CD14-positive monocyte (primary cell): ENCODE results near the gene HOXD11. TPM values are rescaled to one million over a fixed set of nuclear protein-coding genes. Genes with fewer than 3 reads are reported as not detected.

ENCODE experiments used
- DNase-seq, 3 donors: peaks; one replicate each; pipeline ENCODE4 v3.0.0-alpha.2; 2011 to 2022
- H2AFZ ChIP-seq: 2 replicates; pipeline ENCODE4 v1.6.0; 2012; ENCODE audit warnings: mild to moderate bottlenecking, low read depth, low read length, inconsistent platforms; ENCODE audit not compliant: insufficient read depth, poor library complexity, severe bottlenecking
- H3K27ac ChIP-seq, 2 donors: 1 replicate in 1 of 2; 2 replicates in 1 of 2; pipeline ENCODE4 v1.5.1; 2012 to 2013; ENCODE audit warnings: low read length in 2 of 2, control low read depth in 1 of 2, inconsistent platforms in 1 of 2, low read depth in 1 of 2, mild to moderate bottlenecking in 1 of 2
- H3K27me3 ChIP-seq, 2 donors: one replicate each; pipeline versions ENCODE4 v1.6.0 to v1.6.1; 2011 to 2013; ENCODE audit warnings: low read length in 2 of 2; ENCODE audit not compliant: control insufficient read depth in 2 of 2, insufficient read depth in 2 of 2
- H3K36me3 ChIP-seq, 2 donors: replicated peaks in 1 of 2; 1 replicate in 1 of 2; 2 replicates in 1 of 2; pipeline versions ENCODE4 v1.5.1 to v1.6.1; 2012 to 2013; ENCODE audit warnings: low read length in 2 of 2, control low read depth in 1 of 2, inconsistent platforms in 1 of 2, mild to moderate bottlenecking in 1 of 2; ENCODE audit not compliant: insufficient read depth in 2 of 2, control insufficient read depth in 1 of 2
- H3K4me1 ChIP-seq, 2 donors: 1 replicate in 1 of 2; 2 replicates in 1 of 2; pipeline versions ENCODE4 v1.5.1 to v1.6.1; 2012 to 2013; ENCODE audit warnings: low read length in 2 of 2, control low read depth in 1 of 2, inconsistent platforms in 1 of 2, mild to moderate bottlenecking in 1 of 2, moderate library complexity in 1 of 2; ENCODE audit not compliant: insufficient read depth in 2 of 2, control insufficient read depth in 1 of 2
- H3K4me2 ChIP-seq: replicated peaks from 2 replicates; pipeline ENCODE3; 2012; ENCODE audit warnings: low read length, moderate library complexity, mild to moderate bottlenecking; ENCODE audit not compliant: poor library complexity, severe bottlenecking; ENCODE audit errors: extremely low read depth
- H3K4me3 ChIP-seq, 3 experiments: fragments of 200-600 bp in 1 of 3; sonication (generic) in 1 of 3; replicated peaks in 1 of 3; 1 replicate in 2 of 3; 2 replicates in 1 of 3; pipeline ENCODE4 v1.5.1; 2011 to 2013; ENCODE audit warnings: low read length in 3 of 3, mild to moderate bottlenecking in 3 of 3, control low read depth in 2 of 3, low read depth in 2 of 3, inconsistent platforms in 1 of 3, moderate library complexity in 1 of 3
- H3K79me2 ChIP-seq: 2 replicates; pipeline ENCODE4 v1.6.0; 2012; ENCODE audit warnings: mild to moderate bottlenecking, control low read depth, inconsistent platforms, low read length, moderate library complexity; ENCODE audit not compliant: insufficient read depth
- H3K9ac ChIP-seq: 2 replicates; pipeline ENCODE4 v1.6.0; 2017; ENCODE audit warnings: low read length, mild to moderate bottlenecking; ENCODE audit not compliant: insufficient read depth, poor library complexity, severe bottlenecking
- H3K9me3 ChIP-seq, 2 donors: replicated peaks in 1 of 2; 1 replicate in 1 of 2; 2 replicates in 1 of 2; pipeline versions ENCODE4 v1.5.1 to v1.6.1; 2012 to 2013; ENCODE audit warnings: low read length in 2 of 2, control low read depth in 1 of 2; ENCODE audit not compliant: control insufficient read depth in 1 of 2, insufficient read depth in 1 of 2
- H4K20me1 ChIP-seq: 2 replicates; pipeline ENCODE4 v1.6.0; 2012; ENCODE audit warnings: mild to moderate bottlenecking, low read length, control low read depth, moderate library complexity; ENCODE audit not compliant: insufficient read depth
- H3K27ac Mint-ChIP-seq, 7 donors: one replicate each; pipeline ENCODE4 v1.8.0; 2020; ENCODE audit warnings: mild to moderate bottlenecking in 7 of 7, mixed read lengths in 7 of 7, moderate library complexity in 6 of 7, inconsistent platforms in 2 of 7
- H3K27me3 Mint-ChIP-seq, 3 donors: one replicate each; pipeline ENCODE4 v1.8.0; 2021 to 2022; ENCODE audit warnings: low read depth in 3 of 3, mild to moderate bottlenecking in 3 of 3, mixed read lengths in 3 of 3, moderate library complexity in 3 of 3, inconsistent platforms in 1 of 3
- H3K36me3 Mint-ChIP-seq, 2 donors: one replicate each; pipeline ENCODE4 v1.8.0; 2020; ENCODE audit warnings: mixed read lengths in 2 of 2, inconsistent platforms in 1 of 2, mild to moderate bottlenecking in 1 of 2
- H3K4me1 Mint-ChIP-seq: one replicate; pipeline ENCODE4 v1.8.0; 2020; ENCODE audit warnings: mild to moderate bottlenecking, mixed read lengths
- H3K4me3 Mint-ChIP-seq, 2 donors: one replicate each; pipeline ENCODE4 v1.8.0; 2020; ENCODE audit warnings: mild to moderate bottlenecking in 2 of 2, mixed read lengths in 2 of 2, moderate library complexity in 1 of 2
- H3K9me3 Mint-ChIP-seq, 7 donors: one replicate each; pipeline ENCODE4 v1.8.0; 2020 to 2022; ENCODE audit warnings: mixed read lengths in 7 of 7, mild to moderate bottlenecking in 6 of 7, moderate library complexity in 6 of 7, inconsistent platforms in 2 of 7
- WGBS: methylation state at CpG from one replicate; pipeline ENCODE4 v1.1.5; 2013; ENCODE audit warnings: missing lambda C conversion rate; ENCODE audit not compliant: insufficient coverage; 5-methylcytosine and 5-hydroxymethylcytosine counted together
- intact Hi-C, 2 donors: fragments of 100-400 bp; cut with micrococcal nuclease; formaldehyde crosslinking; loops; one replicate each; pipeline versions ENCODE4 v1.15.0 to v1.15.1; 2023
- polyA plus RNA-seq, 3 donors: library from polyadenylated mRNA; depleted of rRNA in 1 of 3; unstranded in 2 of 3; stranded (reverse) in 1 of 3; fragments of 300-500 nt in 2 of 3; fragments of >200 nt in 1 of 3; fragmentation: Illumina TruSeq in 2 of 3; gene quantifications; 1 replicate in 2 of 3; 2 replicates in 1 of 3; pipeline ENCODE4 v1.2.3, GENCODE V29; 2012 to 2021
- TF ChIP-seq, protein P1 (sequence below): fragments of 200-600 bp; IDR thresholded peaks from one replicate; pipeline ENCODE4 v1.8.0; 2022; ENCODE audit warnings: antibody characterized with exemption, mild to moderate bottlenecking

Gene HOXD11
- polyA plus RNA-seq, 3 donors = not detected

DNA sequence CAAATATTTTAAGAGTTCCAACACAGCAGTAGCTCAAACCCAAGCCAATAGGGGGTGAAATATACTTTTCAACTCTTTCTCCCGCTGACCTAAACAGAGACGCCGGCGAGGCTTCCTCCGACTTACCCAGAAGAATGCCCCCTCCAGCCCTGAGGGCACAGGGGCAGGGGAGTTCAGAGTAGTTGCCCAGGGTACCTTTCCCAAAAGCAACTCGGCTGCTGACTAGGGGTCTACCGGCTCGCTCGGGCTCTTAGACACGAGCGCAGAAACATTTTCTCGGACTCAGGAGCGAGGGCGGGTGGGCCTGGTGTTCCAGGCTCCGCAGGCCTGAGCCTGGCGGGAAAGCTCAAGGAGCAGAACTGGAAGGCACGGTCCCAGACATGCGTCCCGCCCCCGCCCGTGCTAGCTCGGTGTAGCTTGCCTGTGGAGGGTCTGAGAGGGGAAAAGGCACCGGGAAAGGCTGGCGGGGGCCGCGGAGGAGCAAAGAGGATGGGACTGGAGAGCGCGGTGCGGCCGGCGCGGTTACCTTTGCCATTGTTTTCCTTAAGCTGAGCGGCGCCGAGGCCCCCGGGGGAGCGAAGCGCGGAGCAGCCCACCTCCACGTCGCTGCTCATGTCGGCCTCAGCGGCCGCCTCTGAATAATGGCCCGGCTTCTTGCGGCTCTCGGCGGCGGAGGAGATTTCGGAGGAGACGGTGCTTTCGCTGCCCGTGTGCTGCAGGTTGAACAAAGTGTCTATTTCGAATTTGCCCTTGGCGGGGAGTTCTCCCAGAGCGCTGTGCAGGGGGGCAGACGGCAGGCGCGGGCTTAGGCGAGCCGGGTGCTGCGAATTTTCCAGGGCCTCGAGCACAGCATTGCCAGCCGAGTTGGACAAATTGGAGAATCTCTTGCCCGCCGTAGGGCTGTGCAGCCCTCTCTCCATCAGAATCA lies 24.0 kb upstream of the HOXD11 start:
- Mint-ChIP-seq H3K4me1 (peaks cover 35% of the 10 kb centered on the region), H3K27me3 (peaks cover 95 to 97% (median 95%) of the 10 kb centered on the region in 3 donors), H3K36me3 (peaks cover 8 to 19% of the 10 kb centered on the region in 2 donors), H3K9me3 (peaks cover 10 to 65% (median 36%) of the 10 kb centered on the region in 7 donors), H3K4me3 (peak overlapping the region in 1 of 2 donors; percentile 85), H3K27ac (no peak overlapping the region)
- Histone ChIP-seq H3K27ac (no peak overlapping the region), H4K20me1 (no peaks in the 10 kb centered on the region), H3K4me2 (no peak overlapping the region), H3K4me3 (no peak overlapping the region), H3K4me1 (peaks cover 3 to 25% of the 10 kb centered on the region in 2 donors), H3K79me2 (no peaks in the 10 kb centered on the region), H3K36me3 (no peaks in the 10 kb centered on the region), H3K9ac (no peak overlapping the region), H3K27me3 (peaks cover 94 to 96% of the 10 kb centered on the region in 2 donors), H2AFZ (no peak overlapping the region), H3K9me3 (peaks cover 8 to 89% of the 10 kb centered on the region in 2 donors)
- no peak for DNase-seq
- 6% methylated on average over 65 of the region's 66 CpGs for WGBS
- TF ChIP-seq, protein P1, sequence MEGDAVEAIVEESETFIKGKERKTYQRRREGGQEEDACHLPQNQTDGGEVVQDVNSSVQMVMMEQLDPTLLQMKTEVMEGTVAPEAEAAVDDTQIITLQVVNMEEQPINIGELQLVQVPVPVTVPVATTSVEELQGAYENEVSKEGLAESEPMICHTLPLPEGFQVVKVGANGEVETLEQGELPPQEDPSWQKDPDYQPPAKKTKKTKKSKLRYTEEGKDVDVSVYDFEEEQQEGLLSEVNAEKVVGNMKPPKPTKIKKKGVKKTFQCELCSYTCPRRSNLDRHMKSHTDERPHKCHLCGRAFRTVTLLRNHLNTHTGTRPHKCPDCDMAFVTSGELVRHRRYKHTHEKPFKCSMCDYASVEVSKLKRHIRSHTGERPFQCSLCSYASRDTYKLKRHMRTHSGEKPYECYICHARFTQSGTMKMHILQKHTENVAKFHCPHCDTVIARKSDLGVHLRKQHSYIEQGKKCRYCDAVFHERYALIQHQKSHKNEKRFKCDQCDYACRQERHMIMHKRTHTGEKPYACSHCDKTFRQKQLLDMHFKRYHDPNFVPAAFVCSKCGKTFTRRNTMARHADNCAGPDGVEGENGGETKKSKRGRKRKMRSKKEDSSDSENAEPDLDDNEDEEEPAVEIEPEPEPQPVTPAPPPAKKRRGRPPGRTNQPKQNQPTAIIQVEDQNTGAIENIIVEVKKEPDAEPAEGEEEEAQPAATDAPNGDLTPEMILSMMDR = no peak
- intact Hi-C loops = loop anchor here in 1 of 2 donors (5.0 kb wide), 1 partner anchor 39 kb away; the partner anchor contains the start of gene HOXD9

DNA sequence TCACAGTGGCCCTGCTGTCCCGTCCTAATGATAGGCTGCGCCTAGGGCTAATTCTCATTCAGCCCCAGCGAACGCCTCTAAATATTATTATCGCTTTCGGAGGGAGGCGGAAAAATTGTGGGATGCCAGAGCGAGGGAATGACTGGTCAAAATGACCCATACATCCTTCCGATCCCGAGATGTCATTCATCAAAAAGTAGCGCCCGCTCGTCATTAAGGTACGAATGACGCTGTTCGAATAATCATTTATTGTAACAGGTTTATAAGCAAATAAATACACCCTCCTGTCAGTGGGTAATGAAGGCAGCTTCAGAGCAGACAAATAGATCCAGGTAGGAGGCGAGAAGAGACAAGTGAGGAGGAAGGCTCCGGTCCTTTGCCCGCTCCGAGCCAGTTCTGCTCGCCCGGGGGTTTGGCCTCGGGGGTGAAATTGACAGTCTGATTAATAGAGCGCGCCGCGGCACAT lies 23.3 kb upstream of the HOXD11 start, which contains the start of gene EVX2:
Gene EVX2 (minus strand): TSS at position 167 of the 466 bp plus-strand sequence. CDS start 186 bp downstream, outside the sequence.
- H2AFZ ChIP-seq = peak within 1 kb of the TSS; percentile 8
- H3K36me3 ChIP-seq = no peaks in the 10 kb centered on the region
- H3K79me2 ChIP-seq = no peaks in the 10 kb centered on the region
- Mint-ChIP-seq H3K27ac (no peak within 1 kb of the TSS), H3K9me3 (peaks cover 10 to 62% (median 38%) of the 10 kb centered on the region in 7 donors), H3K36me3 (peaks cover 8 to 22% of the 10 kb centered on the region in 2 donors), H3K4me3 (peak within 1 kb of the TSS in 1 of 2 donors; percentile 85), H3K27me3 (peaks cover 95 to 97% (median 95%) of the 10 kb centered on the region in 3 donors), H3K4me1 (peaks cover 37% of the 10 kb centered on the region)
- H3K4me1 ChIP-seq = peaks cover 8 to 30% of the 10 kb centered on the region in 2 donors
- peaks cover 8 to 89% of the 10 kb centered on the region in 2 donors for H3K9me3 ChIP-seq
- H3K4me3 ChIP-seq = no peak within 1 kb of the TSS
- no peak within 1 kb of the TSS for H3K27ac ChIP-seq
- H3K27me3 ChIP-seq = peaks cover 92 to 96% of the 10 kb centered on the region in 2 donors
- H3K4me2 ChIP-seq = no peak within 1 kb of the TSS
- DNase-seq = no peak
- H3K9ac ChIP-seq = no peak within 1 kb of the TSS
- TF ChIP-seq, protein P1 = no peak
- 18% methylated on average over 11 of the region's 27 CpGs for WGBS
- intact Hi-C loops = loop anchor here in 1 of 2 donors (5.0 kb wide), 1 partner anchor 38 kb away; the partner anchor contains the start of gene HOXD9
- H4K20me1 ChIP-seq = no peaks in the 10 kb centered on the region
